SK-N-SH (cell line): Measurements from ENCODE around the gene MCC.

Source experiments
- EZH2phosphoT487 ChIP-seq: fragments of 200-600 bp; sonication (generic); IDR thresholded peaks from 2 replicates; pipeline ENCODE4 v1.6.1; 2017; ENCODE audit warnings: low read depth, mixed run types, mild to moderate bottlenecking, antibody characterized with exemption, moderate library complexity, borderline replicate concordance
- TF ChIP-seq, protein P1 (sequence below): fragments of 200-600 bp; sonication (generic); IDR thresholded peaks from 2 replicates; pipeline ENCODE4 v1.6.1; 2017; ENCODE audit warnings: antibody characterized with exemption, mild to moderate bottlenecking, moderate library complexity

DNA sequence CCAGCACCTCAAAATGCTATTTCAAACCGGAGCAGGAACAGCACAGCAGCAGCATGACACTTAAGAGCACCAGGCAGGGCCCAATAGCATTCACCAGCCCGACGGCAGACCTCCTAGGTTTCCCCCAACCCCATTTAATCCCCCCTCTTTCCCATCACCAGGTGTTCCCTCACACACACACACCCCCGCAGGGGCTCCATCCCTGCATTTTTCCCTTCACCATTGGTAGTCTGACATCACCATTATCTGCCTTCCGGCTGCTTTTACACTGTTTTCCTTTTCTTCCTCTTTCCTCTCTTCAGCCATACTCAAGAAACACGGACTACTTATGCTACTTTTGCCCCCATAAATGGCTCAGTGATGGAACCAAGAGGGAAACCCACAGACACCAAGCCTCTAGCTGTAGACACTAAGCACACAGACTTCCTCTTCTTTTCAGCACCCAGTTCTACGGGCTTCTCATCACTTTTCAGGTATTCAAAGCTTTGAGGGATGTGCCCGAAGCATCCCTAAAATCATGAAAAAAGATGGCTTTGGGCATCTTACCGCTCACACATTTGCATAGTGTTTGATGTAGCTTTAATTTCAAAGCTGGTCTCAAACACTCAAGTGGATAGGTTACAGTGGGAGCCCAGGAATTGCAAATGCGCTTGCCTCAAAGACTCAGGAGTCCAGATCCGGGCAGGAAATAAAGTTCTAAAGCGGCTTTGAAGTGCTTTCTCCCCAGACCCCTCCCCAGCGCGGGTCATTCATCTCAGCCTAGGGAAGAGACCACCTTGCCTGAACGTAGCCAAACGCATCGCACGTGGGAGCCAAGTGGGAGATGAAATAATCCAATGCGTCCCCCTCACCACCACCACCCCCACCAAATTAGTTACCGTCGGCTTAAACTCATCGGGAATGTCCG lies 194.9 kb downstream of the MCC start:
- TF ChIP-seq, protein P1, sequence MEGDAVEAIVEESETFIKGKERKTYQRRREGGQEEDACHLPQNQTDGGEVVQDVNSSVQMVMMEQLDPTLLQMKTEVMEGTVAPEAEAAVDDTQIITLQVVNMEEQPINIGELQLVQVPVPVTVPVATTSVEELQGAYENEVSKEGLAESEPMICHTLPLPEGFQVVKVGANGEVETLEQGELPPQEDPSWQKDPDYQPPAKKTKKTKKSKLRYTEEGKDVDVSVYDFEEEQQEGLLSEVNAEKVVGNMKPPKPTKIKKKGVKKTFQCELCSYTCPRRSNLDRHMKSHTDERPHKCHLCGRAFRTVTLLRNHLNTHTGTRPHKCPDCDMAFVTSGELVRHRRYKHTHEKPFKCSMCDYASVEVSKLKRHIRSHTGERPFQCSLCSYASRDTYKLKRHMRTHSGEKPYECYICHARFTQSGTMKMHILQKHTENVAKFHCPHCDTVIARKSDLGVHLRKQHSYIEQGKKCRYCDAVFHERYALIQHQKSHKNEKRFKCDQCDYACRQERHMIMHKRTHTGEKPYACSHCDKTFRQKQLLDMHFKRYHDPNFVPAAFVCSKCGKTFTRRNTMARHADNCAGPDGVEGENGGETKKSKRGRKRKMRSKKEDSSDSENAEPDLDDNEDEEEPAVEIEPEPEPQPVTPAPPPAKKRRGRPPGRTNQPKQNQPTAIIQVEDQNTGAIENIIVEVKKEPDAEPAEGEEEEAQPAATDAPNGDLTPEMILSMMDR: no peak
- no peak for TF ChIP-seq EZH2phosphoT487
